Activated naive CD4-positive, alpha-beta T cell (primary cell): ENCODE measurements around the gene HIPK4.
"Not testable (repeated sequence)": the region's sequence is repeated elsewhere in the genome, so short reads cannot be mapped to it uniquely, and the experiment has no call there.

Experiments used
- DNase-seq, 4 experiments: peaks; one replicate each; lab custom pipeline; 2025; lab: John Stamatoyannopoulos, UW

Gene HIPK4

DNA sequence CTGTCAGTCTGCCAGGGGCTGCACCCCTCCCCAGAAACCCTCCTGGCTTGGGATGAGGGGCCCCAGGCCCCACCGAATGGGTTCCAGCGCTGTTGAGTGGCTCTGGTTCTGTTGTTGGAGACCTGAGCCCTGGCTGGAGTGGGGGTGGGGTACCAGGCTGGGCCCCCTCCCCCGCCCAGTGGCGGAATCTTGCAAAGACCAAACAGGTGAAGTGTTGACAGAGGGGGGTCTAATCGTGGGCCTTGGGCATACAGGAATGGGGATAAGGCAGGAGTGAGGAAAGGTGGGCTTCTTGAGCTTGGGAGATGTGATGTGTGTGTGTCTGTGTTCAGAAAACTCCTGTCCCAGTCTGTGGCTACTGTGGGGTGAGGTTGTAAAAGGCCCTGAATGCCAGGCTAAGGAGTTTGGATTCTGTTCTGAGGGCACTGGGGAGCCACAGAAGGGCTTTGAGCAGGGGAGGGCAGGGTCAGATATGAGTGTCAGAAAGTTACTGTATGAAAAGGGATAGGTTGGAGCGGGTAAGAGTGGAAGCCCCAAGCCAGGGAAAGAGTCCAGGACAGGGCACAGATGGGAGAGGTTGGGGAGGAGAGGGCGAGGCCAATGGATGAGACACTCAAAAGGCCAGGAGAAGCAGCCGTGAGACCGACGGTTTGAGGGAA lies at the start of gene HIPK4:
HIPK4 (minus strand) TSS at position 98 of the 659 bp plus-strand sequence. CDS start 279 bp downstream, outside the sequence.
- no peak for DNase-seq

DNA sequence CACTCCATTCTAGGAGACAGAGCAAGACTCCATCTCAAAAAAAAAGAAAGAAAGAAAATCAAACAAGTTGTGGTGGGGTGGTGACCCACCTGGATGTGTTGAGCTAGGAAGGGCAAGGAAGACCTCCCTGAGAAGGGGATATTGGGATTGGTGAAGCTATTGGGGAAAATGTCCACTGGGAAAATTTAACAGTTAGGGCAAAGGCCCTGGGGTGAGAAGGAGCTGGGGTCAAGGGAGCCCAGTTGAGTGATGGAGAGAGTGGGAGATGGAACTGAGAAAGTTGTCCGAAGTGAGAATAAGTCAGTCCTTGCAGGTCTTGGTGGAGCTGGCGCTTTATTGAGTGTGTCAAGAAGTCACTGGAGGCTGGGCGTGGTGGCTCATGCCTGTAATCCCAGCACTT lies 48.3 kb upstream of the HIPK4 start:
- no peak for DNase-seq

GRCh38 chr19:40433391-40434216 lies 43.6 kb upstream of the HIPK4 start:
- peak in 2 of 4 experiments; percentile 25 to 49 for DNase-seq

DNA sequence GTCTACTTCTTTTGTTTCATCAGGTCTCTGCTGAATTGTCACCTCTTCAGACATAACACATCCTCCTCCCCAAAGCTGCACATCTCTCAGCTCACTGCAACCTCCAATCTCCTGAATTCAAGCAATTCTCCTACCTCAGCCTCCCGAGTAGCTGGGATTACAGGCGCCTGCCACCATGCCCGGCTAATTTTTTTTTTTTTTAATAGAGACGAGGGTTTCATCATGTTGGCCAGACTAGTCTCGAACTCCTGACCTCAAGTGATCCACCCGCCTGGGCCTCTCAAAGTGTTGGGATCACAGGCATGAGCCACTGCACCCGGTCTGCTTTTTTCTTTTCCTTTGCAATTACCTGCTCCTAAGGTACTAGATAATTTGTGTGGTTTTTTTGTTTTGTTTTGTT lies 42.8 kb upstream of the HIPK4 start:
- not testable (repeated sequence) for DNase-seq

DNA sequence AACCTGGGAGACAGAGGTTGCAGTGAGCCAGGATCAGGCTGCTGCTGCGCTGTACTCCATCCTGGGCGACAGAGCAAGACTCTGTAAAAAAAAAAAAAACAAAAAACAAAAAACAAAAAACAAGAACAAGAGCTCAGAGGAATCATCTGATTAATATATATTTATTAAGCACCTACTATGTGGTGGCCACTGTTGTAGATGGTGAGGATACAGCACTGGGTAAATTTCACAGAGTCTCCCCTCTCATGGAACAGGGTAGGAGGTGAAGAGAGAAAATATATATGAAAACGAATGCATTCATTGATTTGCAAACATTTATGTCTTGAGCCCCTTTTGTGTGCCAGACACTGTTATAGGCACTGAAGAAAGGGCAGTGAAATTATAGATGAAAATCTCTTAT lies 41.7 kb upstream of the HIPK4 start:
- DNase-seq, result no peak

DNA sequence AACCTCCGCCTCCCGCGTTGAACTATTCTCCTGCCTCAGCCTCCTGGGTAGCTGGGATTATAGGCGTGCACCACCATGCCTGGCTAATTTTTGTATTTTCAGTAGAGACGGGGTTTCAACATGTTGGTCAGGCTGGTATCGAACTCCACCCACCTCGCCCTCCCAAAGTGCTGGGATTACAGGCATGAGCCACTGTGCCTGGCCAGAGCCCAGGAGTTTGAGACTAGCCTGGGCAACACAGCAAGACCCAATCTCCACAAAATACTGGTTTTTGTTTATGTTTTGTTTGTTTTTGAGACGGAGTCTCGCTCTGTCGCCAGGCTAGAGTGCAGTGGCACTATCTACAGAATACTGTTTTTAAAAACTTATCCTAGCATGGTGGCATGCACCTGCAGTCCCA lies 40.3 kb upstream of the HIPK4 start:
- not testable (repeated sequence) for DNase-seq

DNA sequence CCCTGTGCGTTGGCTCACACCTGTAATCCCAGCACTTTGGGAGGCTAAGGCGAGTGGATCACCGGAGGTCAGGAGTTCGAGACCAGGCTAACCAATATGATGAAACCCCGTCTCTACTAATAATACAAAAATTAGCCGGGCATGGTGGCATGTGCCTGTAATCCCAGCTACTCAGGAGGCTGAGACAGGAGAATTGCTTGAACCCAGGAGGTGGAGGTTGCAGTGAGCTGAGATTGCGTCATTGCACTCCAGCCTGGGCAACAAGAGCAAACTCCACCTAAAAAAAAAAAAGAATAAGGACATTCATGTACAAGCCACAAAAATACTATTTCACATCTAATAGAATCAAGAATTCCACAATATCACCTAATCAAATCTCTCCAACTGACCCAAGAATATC lies 38.2 kb upstream of the HIPK4 start:
- DNase-seq, result not testable (repeated sequence)

DNA sequence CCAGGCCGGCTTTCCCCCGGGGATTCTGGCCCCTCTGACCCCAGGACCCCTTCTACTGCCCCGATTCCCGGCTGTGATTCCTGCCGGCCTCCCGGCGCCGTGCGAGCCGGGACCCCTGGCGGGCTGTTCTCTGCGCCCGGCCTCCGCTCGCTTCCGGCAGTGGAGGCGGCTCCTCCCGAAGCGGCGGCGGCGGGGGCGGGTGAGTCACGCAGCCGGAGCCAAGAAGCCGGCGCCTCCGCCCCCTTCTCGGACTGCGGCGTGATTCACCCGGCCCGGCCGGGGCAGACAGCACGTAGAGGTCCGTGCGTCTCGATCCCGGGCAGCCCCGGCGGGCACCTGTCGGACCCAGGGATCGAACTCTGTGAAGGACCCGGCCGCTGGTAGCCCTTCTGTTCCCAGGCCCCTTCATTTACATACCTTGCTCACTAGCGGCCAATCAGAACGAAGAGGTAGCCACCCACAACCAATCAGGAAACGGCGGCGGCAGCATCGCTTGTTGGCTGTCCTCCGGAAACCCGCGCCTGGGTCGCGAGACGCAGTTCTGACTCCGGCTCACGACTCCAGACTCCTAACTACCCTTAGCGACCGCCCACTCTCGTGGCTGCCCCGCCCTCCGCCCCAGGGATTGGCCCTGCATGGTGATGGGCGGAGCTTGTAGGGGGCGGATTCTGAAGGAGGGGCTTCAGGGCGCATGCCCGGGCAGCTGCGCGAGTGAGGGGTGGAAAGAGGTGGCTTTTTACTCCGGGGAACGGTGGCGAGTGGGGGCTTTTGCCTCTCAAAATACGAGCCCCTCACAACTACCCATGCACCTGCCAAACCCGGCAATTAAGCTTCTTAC lies 35.7 kb upstream of the HIPK4 start, which contains the start of gene SERTAD1:
SERTAD1 (minus strand) TSS at position 543 of the 838 bp plus-strand sequence. CDS start 2,446 bp downstream, outside the sequence.
- peak; percentile 99 to 100 (median 99) for DNase-seq

- DNase-seq, result no peak
These were observed 34.9 kb upstream of the HIPK4 start for GRCh38 chr19:40424637-40425449.

- no peak for DNase-seq
These were observed 34.0 kb upstream of the HIPK4 start for GRCh38 chr19:40423938-40424337.

DNA sequence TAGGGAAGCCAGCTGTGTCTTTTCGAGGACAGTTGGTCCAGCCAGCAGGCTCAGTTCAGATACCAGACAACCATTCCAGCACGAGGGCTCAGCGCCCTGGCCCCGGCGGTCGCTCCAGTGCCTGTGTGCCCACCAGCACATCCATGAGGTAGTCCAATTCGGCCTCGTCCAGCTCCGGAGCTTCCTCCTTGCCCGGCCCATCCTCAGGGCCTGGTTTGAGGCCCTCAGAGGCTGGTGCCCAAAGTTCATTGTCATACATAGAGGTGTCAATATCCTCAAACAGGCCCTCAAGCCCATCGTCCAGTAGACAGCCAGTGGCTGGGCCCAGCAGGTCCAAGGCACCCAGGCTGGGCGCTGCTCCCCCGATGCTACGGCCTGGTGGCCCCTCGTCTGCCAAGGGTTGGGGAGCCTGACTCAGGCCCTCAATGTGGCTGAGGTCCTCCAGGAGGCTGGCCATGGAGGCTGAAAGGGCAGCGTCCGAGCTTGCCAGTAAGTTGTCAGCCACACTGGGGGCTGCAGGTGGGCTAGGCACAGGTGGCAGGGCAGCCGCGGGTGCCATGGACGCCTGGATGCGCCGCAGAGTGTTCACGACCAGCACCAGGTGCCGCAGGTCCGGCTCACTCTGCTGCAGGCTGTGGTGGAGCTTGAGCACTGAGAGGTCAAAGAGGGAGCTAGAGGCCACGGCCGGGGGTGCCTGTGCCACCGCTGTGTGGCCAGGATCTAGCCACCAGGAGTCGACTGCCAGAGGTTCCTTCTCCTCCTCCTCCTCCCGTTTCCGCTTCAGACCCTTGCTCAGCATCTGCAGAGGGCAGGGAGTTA lies 33.0 kb upstream of the HIPK4 start:
- no peak for DNase-seq

DNA sequence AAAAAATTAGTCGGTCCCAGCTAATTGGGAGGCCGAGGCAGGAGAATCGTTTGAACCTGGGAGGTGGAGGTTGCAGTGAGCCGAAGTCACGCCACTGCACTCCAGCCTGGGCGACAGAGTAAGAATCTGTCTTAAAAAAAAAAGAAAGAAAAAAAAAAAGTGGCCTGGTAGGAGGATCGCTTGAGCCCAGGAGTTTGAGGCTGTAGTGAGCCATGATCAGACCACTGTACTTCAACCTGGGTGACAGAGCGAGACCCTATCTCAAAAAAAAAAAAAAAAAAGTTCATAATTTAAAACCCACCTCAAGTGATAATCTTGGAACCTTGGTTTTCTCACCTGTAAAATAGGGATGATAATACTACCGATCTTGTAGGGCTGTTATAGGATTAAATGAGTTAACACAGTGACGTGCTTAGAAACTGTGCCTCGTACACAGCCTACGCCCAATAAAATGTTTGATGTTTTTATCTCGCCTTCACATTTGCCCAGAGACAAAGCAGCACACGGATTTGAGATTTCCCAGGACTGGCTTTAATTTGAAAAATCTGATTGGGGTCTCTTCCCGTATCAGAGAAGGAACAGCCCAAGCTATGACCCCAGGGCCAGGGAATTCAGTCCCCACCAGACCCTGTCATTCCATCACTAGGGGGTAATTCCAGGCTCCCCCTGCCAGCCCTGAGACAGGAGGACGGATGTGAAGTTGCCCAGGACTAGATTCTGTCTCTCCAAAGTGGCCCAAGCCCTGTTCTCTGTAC lies 32.2 kb upstream of the HIPK4 start:
- DNase-seq, result no peak

DNA sequence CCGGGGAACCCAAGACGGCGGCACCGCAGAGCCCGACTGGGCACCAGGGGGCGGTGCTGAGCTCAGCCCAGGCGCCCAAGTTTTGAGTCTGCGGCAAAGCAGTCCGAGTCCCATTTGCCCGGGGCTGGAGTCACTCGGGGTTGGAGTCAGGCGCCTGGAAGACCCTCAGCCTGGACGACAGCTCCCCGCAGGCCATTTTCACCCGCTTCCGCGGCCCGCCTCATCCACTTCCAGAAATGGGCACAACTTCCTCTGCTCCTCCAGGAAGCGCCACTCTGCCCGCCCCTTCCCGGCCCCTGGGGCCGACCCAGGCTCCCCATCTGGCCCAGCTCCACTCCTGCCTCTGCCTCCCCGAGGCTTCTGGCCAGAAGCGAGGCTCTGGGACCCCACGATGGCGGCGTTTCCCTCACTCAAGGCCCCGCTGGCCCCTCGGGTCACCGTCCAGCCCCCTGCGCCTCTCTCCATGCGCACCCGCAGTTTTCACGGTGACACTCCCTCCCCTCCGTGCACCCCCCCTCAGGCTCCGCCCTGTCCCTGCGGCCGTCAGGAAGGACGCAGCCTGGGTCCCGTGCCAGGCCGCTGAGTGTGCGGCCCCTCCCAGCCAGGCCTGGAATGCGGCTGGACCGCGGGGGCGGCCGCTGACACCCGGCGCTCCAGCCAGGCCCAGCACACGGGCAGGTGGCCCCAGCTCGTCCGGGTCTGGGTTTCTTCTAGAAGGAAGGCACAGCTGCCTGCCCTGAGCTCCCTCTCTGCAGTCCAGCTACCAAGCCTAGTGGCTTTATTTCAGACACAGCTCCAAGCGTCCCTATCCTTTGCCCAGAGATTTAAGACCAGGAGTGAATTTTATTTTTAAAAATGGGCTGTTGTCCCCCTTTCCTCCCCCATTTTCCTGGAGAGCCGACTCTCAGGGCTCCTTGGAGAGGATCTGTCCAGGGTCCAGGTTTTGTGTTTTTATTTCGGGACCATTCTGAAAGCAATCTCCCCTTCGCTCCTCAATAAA lies 31.1 kb upstream of the HIPK4 start:
- peak; percentile 29 to 77 (median 60) for DNase-seq

GRCh38 chr19:40420451-40420765 lies 30.4 kb upstream of the HIPK4 start:
- no peak for DNase-seq

GRCh38 chr19:40419780-40420179 lies 29.8 kb upstream of the HIPK4 start:
- DNase-seq, result no peak

- no peak for DNase-seq
These were observed 29.2 kb upstream of the HIPK4 start for GRCh38 chr19:40419066-40419612.

DNA sequence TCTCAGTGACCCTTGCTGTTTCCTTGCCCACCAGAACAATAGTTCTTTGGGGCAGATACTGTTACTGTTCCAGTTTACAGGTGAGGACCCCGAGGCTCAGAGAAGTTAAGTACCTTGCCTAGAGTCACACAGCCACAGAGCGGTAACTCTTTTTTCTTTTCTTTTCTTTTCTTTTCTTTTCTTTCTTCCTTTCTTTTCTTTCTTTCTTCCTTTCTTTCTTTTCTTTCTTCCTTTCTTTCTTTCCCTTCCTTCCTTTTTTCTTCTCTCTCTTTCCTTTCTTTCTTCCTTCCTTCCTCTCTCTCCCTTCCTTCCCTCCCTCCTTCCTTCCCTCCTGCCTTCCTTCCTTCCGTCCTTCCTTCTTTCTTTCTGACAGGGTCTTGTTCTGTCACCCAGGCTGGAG lies 28.1 kb upstream of the HIPK4 start:
- no peak for DNase-seq

GRCh38 chr19:40417643-40417981 lies 27.6 kb upstream of the HIPK4 start:
- no peak for DNase-seq
